ENCODE data around the gene SLC12A6. TPM values are rescaled to one million over a fixed set of nuclear protein-coding genes. Genes with fewer than 3 reads are reported as not detected.
"Not testable (repeated sequence)": the region's sequence is repeated elsewhere in the genome, so short reads cannot be mapped to it uniquely, and the experiment has no call there.

Gene SLC12A6
- total RNA-seq, 1 experiment from 2014 or later = 2.4 TPM

GRCh38 chr15:34365091-34365825 is 27.7 kb upstream of the SLC12A6 start:
- Histone ChIP-seq H3K4me1 (replicated peaks) (peaks cover 17% of the 10 kb centered on the region), H3K27ac (no peak overlapping the region), H3K27me3 (replicated peaks) (no peaks in the 10 kb centered on the region), H3K36me3 (peaks cover 26% of the 10 kb centered on the region), H3K9me3 (replicated peaks) (no peaks in the 10 kb centered on the region; the same call in 1 of the 2 replicates), H3K4me3 (no peak overlapping the region)
- no peak for DNase-seq (ENCODE audit: low read depth in 1 of 2, low spot score in 2 of 2)

GRCh38 chr15:34364041-34364440 is 26.5 kb upstream of the SLC12A6 start:
- Histone ChIP-seq H3K4me3 (no peak overlapping the region), H3K27ac (no peak overlapping the region), H3K36me3 (peaks cover 39% of the 10 kb centered on the region), H3K27me3 (replicated peaks) (no peaks in the 10 kb centered on the region), H3K4me1 (replicated peaks) (peaks cover 15% of the 10 kb centered on the region), H3K9me3 (replicated peaks) (no peaks in the 10 kb centered on the region; the same call in 1 of the 2 replicates)
- DNase-seq (ENCODE audit: low read depth in 1 of 2, low spot score in 2 of 2) = no peak

- no peak overlapping the region for H3K4me3 ChIP-seq
Observed at GRCh38 chr15:34362047-34362773, 24.6 kb upstream of the SLC12A6 start.

GRCh38 chr15:34361278-34361677 is 23.7 kb upstream of the SLC12A6 start:
- no peak overlapping the region for H3K4me3 ChIP-seq
- H3K9me3 ChIP-seq (replicated peaks) = no peaks in the 10 kb centered on the region
- no peaks in the 10 kb centered on the region for H3K27me3 ChIP-seq (replicated peaks)
- no peak overlapping the region for H3K27ac ChIP-seq
- H3K4me1 ChIP-seq (replicated peaks) = peaks cover 6% of the 10 kb centered on the region
- peaks cover 37% of the 10 kb centered on the region for H3K36me3 ChIP-seq
- no peak for DNase-seq (ENCODE audit: low read depth in 1 of 2, low spot score in 2 of 2)

More at GRCh38 chr15:34362047-34362773, 24.6 kb upstream of the SLC12A6 start:
- Histone ChIP-seq H3K36me3 (peaks cover 38% of the 10 kb centered on the region), H3K27me3 (replicated peaks) (no peaks in the 10 kb centered on the region), H3K27ac (no peak overlapping the region), H3K9me3 (replicated peaks) (no peaks in the 10 kb centered on the region; the same call in 1 of the 2 replicates), H3K4me1 (replicated peaks) (peaks cover 6% of the 10 kb centered on the region)
- no peak for DNase-seq (ENCODE audit: low read depth in 1 of 2, low spot score in 2 of 2)

- Histone ChIP-seq H3K4me1 (replicated peaks) (no peaks in the 10 kb centered on the region), H3K4me3 (no peak overlapping the region), H3K27me3 (replicated peaks) (no peaks in the 10 kb centered on the region), H3K27ac (no peak overlapping the region), H3K36me3 (peaks cover 37% of the 10 kb centered on the region), H3K9me3 (replicated peaks) (no peaks in the 10 kb centered on the region)
- no peak for DNase-seq (ENCODE audit: low read depth in 1 of 2, low spot score in 2 of 2)
Observed at GRCh38 chr15:34360298-34360697, 22.7 kb upstream of the SLC12A6 start.

GRCh38 chr15:34359416-34359815 is 21.8 kb upstream of the SLC12A6 start:
- Histone ChIP-seq H3K4me3 (no peak overlapping the region), H3K36me3 (peaks cover 34% of the 10 kb centered on the region), H3K4me1 (replicated peaks) (no peaks in the 10 kb centered on the region), H3K27me3 (replicated peaks) (no peaks in the 10 kb centered on the region), H3K9me3 (replicated peaks) (no peaks in the 10 kb centered on the region), H3K27ac (no peak overlapping the region)
- DNase-seq (ENCODE audit: low read depth in 1 of 2, low spot score in 2 of 2) = no peak

- no peaks in the 10 kb centered on the region for H3K27me3 ChIP-seq (replicated peaks)
- H3K9me3 ChIP-seq (replicated peaks) = no peaks in the 10 kb centered on the region
- no peak for DNase-seq (ENCODE audit: low read depth in 1 of 2, low spot score in 2 of 2)
- peaks cover 33% of the 10 kb centered on the region for H3K36me3 ChIP-seq
- no peak overlapping the region for H3K4me3 ChIP-seq
- no peaks in the 10 kb centered on the region for H3K4me1 ChIP-seq (replicated peaks)
- no peak overlapping the region for H3K27ac ChIP-seq
Observed at GRCh38 chr15:34358948-34359347, 21.4 kb upstream of the SLC12A6 start.

- Histone ChIP-seq H3K9me3 (replicated peaks) (no peaks in the 10 kb centered on the region), H3K27ac (no peak overlapping the region), H3K4me1 (replicated peaks) (no peaks in the 10 kb centered on the region), H3K36me3 (peaks cover 27% of the 10 kb centered on the region), H3K4me3 (no peak overlapping the region), H3K27me3 (replicated peaks) (no peaks in the 10 kb centered on the region)
- DNase-seq (ENCODE audit: low read depth in 1 of 2, low spot score in 2 of 2) = no peak
Observed at GRCh38 chr15:34358367-34358766, 20.8 kb upstream of the SLC12A6 start.

GRCh38 chr15:34357653-34358052 is 20.1 kb upstream of the SLC12A6 start:
- H3K4me1 ChIP-seq (replicated peaks) = no peaks in the 10 kb centered on the region
- H3K9me3 ChIP-seq (replicated peaks) = no peaks in the 10 kb centered on the region
- DNase-seq (ENCODE audit: low read depth in 1 of 2, low spot score in 2 of 2) = no peak
- H3K27me3 ChIP-seq (replicated peaks) = no peaks in the 10 kb centered on the region
- no peak overlapping the region for H3K27ac ChIP-seq
- no peak overlapping the region for H3K4me3 ChIP-seq
- H3K36me3 ChIP-seq = peaks cover 22% of the 10 kb centered on the region

GRCh38 chr15:34355241-34355640 is 17.7 kb upstream of the SLC12A6 start:
- H3K4me3 ChIP-seq = no peak overlapping the region
- H3K4me1 ChIP-seq (replicated peaks) = no peaks in the 10 kb centered on the region
- H3K27ac ChIP-seq = no peak overlapping the region
- no peaks in the 10 kb centered on the region for H3K27me3 ChIP-seq (replicated peaks)
- no peaks in the 10 kb centered on the region for H3K9me3 ChIP-seq (replicated peaks)
- no peak for DNase-seq (ENCODE audit: low read depth in 1 of 2, low spot score in 2 of 2)
- peaks cover 14% of the 10 kb centered on the region for H3K36me3 ChIP-seq

GRCh38 chr15:34354286-34354685 is 16.7 kb upstream of the SLC12A6 start:
- Histone ChIP-seq H3K9me3 (replicated peaks) (no peaks in the 10 kb centered on the region), H3K27ac (no peak overlapping the region), H3K4me3 (no peak overlapping the region), H3K27me3 (replicated peaks) (no peaks in the 10 kb centered on the region), H3K36me3 (peaks cover 4% of the 10 kb centered on the region), H3K4me1 (replicated peaks) (no peaks in the 10 kb centered on the region)
- no peak for DNase-seq (ENCODE audit: low read depth in 1 of 2, low spot score in 2 of 2)

GRCh38 chr15:34353627-34354026 is 16.0 kb upstream of the SLC12A6 start:
- H3K9me3 ChIP-seq (replicated peaks) = no peaks in the 10 kb centered on the region
- no peaks in the 10 kb centered on the region for H3K27me3 ChIP-seq (replicated peaks)
- no peak overlapping the region for H3K4me3 ChIP-seq
- no peak for DNase-seq (ENCODE audit: low read depth in 1 of 2, low spot score in 2 of 2)
- no peaks in the 10 kb centered on the region for H3K4me1 ChIP-seq (replicated peaks)
- H3K36me3 ChIP-seq = no peaks in the 10 kb centered on the region; the same call in 1 of the 2 replicates
- H3K27ac ChIP-seq = no peak overlapping the region

GRCh38 chr15:34352996-34353395 is 15.4 kb upstream of the SLC12A6 start:
- not testable (repeated sequence) for DNase-seq (ENCODE audit: low read depth in 1 of 2, low spot score in 2 of 2); H3K4me1 ChIP-seq (replicated peaks); H3K27ac ChIP-seq; H3K9me3 ChIP-seq (replicated peaks); H3K4me3 ChIP-seq; H3K36me3 ChIP-seq; H3K27me3 ChIP-seq (replicated peaks)

- Histone ChIP-seq H3K36me3 (no peaks in the 10 kb centered on the region), H3K4me3 (no peak overlapping the region), H3K4me1 (replicated peaks) (no peaks in the 10 kb centered on the region), H3K27ac (no peak overlapping the region), H3K27me3 (replicated peaks) (no peaks in the 10 kb centered on the region), H3K9me3 (replicated peaks) (no peaks in the 10 kb centered on the region)
- no peak for DNase-seq (ENCODE audit: low read depth in 1 of 2, low spot score in 2 of 2)
Observed at GRCh38 chr15:34349769-34350168, 12.2 kb upstream of the SLC12A6 start.

Measured in SJSA1 (cell line).